Activated CD4-positive, CD25-positive, alpha-beta regulatory T cell treated with anti-CD3 and anti-CD28 coated beads, Interleukin-2, amount 50 U/mL, for 72 hours (primary cell): Measurements from ENCODE around the gene KRTAP10-5.
"Not testable (repeated sequence)": the region's sequence is repeated elsewhere in the genome, so short reads cannot be mapped to it uniquely, and the experiment has no call there.

ENCODE experiments used
- DNase-seq: peaks from one replicate; pipeline ENCODE4 v3.0.0; 2021

The KRTAP10-5 gene, protein sequence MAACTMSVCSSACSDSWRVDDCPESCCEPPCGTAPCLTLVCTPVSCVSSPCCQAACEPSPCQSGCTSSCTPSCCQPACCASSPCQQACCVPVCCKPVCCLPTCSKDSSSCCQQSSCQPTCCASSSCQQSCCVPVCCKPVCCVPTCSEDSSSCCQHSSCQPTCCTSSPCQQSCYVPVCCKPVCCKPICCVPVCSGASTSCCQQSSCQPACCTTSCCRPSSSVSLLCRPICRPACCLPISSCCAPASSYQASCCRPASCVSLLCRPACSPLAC

DNA sequence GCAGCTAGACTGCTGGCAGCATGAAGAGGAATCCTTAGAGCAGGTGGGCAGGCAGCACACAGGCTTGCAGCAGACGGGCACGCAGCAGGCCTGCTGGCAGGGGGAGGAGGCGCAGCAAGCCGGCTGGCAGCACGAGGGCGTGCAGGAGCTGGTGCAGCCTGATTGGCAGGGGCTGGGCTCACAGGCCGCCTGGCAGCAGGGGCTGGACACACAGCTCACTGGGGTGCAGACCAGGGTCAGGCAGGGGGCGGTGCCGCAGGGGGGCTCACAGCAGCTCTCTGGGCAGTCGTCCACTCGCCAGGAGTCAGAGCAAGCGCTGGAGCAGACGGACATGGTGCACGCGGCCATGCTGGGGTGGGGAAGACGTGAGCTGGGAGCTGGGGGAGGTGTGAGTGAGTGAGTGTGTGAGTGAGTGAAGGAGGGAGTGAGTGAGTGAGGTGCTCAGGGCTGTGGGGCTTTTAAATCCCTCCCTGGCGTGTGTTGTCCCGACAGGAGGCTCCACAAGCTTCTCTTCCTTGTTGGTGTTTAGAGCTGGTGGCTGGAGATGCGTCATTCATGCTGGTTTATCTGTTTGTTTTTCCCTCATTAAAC, at the start of gene KRTAP10-5:
Gene KRTAP10-5 (minus strand): TSS at position 374 of the 591 bp plus-strand sequence. CDS start 26 bp downstream, at position 348.
- not testable (repeated sequence) for DNase-seq

DNA sequence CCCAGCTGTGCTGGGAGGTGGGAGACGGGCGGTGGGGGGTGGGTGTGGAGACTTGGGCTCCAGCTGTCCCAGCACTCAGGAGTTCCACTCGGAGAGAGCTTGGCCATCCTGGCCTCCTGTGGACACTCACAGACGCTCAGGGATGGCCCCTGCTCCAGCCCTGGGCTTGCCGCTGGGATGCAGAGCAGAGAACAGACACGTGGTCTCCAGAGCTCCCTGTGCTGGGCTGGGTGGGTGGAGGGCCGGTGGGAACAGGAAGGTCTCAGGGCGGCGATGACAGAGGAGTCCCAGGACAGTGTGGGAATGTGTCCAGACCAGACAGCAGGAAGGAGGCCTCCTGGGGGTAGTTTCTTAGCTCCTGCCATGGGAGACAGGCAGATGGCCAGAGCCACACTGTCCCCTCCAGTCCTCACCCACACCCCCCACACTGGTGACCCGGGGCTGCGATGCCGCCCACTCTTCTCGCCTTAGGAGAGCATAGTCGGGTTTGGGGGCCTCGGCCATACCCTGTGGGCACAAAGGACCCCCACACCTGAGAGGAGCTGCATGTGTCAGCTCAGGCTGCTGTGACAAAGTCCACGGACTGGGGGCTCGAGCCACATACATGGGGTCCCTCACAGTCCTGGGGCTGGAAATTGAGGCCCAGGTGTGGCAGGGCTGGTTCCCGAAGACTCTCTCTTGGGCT, 48.4 kb upstream of the KRTAP10-5 start:
- DNase-seq = no peak

DNA sequence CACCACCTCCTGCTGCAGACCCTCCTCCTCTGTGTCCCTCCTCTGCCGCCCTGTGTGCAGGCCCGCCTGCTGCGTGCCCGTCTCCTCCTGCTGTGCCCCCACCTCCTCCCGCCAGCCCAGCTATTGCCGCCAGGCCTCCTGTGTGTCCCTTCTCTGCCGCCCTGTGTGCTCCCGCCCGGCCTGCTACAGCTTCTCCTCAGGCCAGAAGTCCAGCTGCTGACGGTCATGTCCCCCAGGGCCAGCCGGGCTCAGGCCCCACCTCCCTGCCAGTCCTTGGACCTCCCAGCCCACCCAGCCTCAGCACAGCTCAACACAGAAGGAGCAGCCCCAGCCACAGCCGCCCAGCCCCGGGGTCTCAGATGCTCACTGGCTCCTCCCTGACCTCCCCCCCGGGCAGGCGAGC, 47.4 kb upstream of the KRTAP10-5 start:
- not testable (repeated sequence) for DNase-seq

DNA sequence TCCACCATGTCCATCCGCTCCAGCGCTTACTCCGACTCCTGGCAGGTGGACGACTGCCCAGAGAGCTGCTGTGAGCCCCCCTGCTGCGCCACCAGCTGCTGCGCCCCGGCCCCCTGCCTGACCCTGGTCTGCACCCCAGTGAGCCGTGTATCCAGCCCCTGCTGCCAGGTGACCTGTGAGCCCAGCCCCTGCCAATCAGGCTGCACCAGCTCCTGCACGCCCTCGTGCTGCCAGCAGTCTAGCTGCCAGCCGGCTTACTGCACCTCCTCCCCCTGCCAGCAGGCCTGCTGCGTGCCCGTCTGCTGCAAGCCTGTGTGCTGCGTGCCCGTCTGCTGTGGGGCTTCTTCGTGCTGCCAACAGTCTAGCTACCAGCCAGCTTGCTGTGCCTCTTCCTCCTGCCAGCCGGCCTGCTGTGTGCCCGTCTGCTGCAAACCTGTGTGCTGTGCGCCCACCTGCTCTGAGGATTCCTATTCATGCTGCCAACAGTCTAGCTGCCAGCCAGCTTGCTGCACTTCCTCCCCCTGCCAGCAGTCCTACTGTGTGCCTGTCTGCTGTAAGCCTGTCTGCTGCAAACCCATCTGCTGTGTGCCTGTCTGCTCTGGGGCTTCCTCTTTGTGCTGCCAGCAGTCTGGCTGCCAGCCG, 46.9 kb upstream of the KRTAP10-5 start:
- DNase-seq = peak; percentile 19

DNA sequence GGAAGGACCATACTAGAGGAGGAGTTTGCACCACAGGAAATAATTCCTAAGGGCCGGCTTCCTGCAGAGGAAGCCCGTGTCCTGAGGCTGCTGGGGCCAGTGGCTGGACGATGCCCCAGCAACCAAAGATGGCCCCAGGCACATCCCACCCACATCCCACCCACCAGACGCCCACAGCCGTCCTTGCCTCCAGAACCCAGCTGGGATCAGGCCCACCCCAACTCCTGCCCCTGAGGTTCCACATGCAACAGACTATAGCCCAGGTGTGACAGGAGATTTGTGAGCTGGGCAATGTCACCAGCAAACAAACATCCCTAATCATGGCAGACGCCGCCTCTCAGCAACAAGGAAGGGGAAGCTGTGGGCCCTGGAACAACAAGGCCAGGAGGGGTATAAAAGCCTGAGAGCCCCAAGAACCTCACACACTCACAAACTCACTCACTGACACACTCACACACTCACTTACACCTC, 46.3 kb upstream of the KRTAP10-5 start, which contains the start of gene KRTAP10-9:
Gene KRTAP10-9 (plus strand): TSS at position 421 of the 471 bp plus-strand sequence. CDS start 79 bp downstream, outside the sequence.
- DNase-seq = no peak

DNA sequence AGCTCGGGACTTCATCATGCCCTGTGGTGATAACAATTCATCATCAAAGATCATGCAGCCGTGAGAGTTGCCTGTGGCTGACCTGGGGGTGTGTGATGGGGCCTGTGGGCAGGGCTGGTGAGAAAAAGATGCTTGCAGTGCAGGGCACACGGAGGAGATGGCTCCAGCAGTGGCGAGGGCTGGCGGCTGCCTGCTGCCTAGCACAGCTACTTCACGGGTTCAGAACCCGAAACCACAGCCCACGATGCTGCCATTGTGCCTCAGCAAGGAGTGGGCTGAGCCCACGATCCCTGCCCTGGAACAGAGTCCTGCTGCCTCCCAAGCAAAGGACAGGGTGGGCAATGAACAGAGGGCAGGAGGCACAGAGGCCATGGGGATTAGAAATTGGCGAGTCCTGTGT, 45.9 kb upstream of the KRTAP10-5 start:
- DNase-seq = no peak

DNA sequence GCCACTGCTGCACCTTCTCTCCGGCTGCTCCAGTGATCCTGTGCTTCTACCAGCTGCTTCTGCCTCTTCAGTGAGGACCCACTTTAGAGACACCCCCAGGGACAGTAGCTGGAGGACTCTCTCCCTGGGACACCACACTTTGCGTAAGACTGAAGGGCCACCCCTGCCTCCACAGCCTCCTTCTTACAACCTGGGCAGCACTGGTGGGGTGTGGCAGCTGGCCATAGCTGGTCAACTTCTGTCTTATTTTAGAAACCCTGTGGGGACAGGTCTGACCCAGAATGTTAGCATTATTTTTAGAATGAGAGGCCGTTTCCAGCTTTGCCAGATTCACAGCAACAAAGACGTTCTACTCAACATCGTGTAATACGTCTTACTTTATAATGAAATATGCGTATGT, 45.4 kb upstream of the KRTAP10-5 start:
- DNase-seq = no peak

DNA sequence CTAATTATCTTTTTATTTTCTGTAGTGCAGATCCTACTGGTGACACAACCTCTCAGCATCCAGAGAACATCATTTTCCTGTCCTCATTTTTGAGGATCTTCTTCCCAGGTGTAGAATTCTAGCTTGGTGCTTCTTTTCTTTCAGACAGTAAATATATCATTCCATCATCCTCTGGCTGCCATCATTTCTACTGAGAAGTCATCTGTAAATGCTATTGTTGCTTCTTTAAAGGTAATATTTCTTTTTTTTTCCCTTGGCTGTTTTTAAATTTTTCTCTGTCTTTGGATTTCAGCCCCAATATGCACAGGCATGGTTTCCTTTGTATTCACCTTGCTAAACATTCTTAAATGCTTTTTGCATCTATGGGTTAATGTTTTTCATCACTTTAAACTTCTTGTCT, 43.2 kb upstream of the KRTAP10-5 start:
- no peak for DNase-seq

DNA sequence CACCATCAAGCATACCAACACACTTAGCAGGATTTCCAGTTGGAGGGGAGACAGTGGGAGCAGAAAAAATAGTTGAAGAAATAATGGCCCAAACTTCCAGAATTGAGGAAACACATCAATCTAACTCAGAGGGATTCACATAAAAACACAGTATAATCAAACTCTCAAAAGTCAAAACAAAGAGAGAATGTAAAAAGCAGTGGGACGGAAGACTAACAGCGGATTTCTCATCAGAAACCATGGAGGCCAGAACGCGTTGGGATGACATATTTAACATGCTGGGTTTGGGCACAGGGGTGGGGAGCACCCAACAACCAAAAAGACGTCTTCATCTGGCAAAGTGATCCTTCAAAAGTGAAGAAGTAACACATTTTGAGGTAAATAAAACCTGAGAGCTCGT, 39.5 kb upstream of the KRTAP10-5 start:
- DNase-seq = no peak

DNA sequence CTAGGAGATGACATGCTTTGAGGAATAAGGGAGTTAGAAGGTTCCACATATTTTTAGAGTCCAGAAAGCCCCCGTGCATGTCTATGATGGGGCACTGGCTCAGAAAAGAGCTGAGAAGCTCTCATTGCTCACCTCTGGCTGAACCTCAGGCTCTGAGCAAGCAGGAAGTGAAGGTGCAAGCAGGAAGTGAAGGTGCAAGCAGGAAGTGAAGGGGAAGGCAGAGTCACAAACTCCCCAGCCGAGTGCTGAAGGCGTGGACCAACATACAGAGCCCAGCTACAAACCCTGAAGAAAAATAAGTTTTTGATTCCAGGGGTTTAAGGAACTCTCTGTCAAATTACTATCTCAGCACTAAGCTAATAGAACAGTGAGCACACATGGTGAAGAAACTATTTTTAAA, 38.5 kb upstream of the KRTAP10-5 start:
- peak; percentile 50 for DNase-seq

DNA sequence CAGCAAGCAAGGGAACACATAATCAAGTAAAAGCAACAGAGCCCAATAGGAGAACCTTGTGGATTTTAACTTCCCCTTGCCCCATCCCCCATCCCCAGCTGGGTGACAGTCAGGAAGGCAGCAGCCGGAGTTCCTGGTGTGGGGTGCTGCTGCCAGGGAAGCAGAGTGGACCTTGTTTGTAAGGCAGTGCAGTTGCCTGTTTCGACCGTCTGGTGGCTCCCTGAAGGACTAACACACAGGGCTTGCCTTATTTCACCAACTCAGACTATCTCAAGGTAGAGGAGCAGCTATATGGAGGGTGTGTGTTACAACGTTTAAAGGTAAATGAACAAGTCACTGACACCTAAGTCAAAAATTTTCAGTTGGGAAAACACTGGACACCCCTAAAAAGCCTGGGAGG, 38.1 kb upstream of the KRTAP10-5 start:
- DNase-seq = no peak

DNA sequence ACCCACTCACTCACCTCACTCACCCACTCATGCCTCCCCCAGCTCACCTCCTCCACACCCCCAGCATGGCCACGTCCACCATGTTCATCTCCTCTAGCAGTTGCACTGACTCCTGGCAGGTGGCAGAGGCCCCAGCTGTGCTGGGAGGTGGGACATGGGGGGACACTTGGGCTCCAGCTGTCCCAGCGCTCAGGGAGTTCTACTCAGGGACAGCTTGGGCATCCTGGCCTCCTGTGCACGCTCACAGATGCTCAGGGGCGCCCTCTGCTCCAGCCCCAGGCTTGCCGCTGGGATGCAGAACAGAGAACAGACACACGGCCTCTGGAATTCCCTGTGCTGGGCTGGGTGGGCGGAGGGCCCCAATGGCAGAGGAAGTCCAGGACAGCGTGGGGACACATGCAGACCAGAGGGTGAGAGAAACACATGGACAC, 36.7 kb upstream of the KRTAP10-5 start:
- DNase-seq = no peak

DNA sequence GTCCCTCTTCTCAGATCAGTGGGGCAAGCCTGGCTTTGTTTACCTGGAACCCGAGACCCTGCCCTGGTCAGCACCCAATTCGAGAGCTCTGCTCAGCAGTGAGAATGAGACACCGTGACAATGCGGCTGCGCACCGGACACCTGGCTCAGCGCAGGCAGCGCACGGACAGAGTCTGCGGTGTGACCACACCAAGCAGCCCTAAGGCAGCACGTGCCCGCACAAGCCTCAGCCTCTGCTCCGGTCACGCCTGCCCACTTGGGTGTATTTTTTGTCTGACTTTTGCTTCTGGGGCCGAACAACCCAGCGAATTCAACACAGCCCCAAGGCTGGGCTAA, 36.2 kb upstream of the KRTAP10-5 start:
- no peak for DNase-seq

DNA sequence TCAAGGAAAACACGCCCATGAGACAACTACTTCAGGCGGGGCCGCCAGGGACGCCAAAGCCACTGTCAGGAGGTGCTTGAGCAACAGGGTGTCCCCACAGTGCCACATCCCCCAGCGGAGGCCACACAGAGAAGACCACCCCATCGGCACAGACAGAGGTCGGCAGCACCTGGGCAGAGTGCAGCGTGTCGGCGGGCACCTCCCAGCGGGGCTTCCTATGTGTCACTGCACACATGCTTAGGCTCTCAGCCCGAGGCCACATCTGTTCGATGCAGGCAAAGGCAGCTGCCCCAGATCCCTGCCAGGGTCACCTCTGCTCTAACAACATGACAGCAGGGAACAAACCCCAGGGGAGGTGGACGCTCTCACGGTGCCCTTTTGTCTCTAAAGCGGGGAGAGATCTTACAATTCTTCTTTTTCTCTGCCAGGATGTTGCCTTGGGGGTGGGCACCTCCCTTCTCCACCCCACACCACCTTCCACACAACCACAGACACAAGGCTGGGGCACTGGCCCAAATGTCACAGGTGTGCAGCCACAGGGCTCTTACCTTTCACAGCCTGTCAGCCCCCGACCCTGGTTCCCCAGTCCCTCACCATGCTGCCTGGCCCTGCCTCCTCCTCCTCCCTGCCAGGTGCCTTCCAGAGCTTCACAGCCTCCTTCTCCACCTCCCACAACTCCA, 35.6 kb upstream of the KRTAP10-5 start:
- peak; percentile 25 for DNase-seq

DNA sequence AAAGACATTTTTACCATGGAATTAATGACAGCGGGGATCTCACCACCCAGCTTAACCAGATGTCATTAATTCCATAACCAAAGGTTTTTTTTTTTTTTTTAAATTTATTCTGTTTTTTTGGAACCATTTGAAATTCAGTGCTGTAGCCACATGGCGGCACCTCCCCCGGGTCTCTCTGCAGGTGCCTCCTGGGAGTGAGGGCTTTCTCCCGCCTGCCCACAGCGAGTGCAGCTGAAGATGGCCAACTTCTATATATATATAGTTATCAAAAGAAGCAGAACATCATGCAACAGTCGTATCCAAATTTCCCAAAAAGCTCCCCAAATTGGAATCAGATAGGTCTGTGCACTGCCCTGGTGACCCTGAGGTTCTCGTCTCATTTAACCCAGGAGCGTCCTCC, 35.1 kb upstream of the KRTAP10-5 start:
- DNase-seq = no peak

DNA sequence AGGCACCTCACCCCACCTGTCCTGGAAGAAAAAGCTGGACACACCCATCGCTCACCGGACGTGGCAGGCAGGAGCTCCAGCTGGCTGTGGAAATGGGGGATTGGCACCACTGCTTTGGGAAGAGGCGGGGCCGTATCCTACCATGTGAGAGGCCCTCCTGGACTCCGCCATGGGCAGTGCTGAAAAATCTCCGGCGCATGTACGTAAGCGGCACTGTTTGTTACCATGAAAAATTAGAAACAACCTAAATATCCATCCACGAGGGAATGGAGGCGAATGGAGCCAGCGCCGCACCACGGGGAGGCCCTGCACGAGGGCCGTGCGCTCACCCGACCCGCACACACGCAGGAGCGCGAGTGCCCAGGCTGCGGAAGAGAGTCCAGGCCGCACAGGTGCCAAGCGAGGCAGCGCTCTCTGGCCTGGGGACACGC, 34.6 kb upstream of the KRTAP10-5 start:
- no peak for DNase-seq

DNA sequence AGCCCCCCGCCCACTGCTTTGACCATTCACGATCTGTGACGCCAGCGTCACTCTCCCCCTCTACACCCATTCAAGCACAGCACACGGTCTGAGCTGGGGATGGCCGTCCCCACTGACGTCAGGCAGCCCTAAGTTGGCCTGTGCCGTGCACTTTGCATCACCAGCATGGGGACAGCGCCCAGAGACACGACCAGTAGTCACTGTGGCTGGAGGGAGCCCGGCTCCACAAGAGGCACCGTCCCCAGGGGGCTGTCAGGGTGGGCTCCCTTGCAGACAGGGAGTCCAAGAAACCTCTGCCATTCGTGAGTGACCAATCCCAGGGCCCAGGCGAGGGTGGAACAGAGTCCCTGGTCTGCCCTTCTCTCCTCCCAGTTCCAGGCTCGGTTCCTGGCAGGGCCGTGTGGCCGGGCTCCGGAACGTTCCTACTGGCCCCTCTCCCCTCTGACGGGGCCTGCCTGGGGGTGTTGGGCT, 33.8 kb upstream of the KRTAP10-5 start:
- DNase-seq = peak; percentile 23

DNA sequence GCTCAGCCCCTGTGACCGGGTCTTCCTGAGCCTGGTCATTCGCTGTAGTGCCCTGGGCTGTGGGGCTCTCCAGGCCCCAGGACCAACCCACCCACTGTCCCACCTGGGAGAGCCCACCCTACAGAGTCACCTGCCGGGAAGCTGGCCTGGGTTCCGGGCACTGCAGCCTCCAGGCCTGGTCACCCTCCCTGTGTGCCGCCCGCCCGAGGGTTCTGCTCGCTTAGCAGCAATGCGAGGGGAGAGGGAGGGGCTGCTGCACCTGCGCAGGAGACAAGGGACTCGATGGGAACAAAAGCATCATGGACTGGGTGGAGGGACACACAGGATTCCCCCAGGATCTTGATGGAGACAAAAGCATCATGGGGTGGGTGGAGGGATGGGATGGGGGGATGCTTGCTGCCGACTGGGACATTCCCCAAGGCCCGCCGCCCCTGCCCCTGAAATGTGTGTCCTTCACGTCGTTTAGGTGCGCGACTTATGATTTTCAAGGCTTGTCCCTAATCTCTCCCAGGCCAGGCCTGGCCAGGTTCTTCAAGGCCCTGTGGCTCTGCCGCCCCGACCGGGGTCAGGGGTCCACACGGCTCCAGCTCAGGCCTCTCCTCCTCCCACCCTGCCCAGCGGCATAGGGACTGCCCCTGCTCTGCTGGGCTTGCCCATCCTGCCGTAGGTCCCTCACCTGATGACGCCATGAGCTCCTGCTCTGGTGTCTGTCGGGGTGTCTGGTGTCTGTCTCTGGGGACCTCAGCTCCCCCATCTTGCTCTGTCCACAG, 33.2 kb upstream of the KRTAP10-5 start:
- peak; percentile 17 for DNase-seq

DNA sequence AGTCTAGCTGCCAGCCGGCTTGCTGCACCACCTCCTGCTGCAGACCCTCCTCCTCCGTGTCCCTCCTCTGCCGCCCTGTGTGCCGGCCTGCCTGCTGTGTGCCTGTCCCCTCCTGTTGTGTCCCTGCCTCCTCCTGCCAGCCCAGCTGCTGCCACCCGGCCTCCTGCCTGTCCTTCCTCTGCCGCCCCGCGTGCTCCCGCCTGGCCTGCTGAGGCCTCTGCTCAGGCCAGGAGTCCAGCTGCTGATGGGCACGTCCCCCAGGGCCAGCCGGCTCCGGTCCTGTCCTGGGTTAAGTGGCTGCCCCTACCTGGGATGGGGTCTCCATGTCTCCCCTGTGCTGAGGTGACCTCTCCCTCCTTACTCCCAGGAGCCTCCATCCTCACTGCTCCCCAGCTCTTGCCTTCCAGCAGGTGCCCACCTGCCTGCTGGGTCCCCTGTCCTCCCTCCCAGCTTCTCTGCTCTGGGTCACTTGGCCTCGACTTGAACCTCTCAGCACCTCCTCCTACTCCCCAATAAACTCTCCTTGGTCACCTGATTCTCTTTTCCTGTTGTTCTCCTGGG, 32.3 kb upstream of the KRTAP10-5 start:
- DNase-seq = peak; percentile 21

DNA sequence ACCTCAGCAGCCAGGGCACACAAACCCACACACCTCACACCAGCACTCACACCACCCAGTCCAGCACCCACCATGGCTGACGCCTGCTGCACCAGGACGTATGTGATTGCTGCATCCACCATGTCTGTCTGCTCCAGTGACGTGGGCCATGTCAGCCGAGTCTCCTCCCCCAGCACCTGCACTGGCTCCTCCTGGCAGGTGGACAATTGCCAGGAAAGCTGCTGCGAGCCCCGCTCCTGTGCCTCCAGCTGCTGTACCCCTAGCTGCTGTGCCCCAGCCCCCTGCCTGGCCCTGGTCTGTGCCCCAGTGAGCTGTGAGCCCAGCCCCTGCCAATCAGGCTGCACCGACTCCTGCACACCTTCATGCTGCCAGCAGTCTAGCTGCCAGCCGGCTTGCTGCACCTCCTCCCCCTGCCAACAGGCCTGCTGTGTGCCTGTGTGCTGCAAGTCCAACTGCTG, 31.7 kb upstream of the KRTAP10-5 start, which contains the start of gene KRTAP10-8:
Gene KRTAP10-8 (plus strand): TSS at position 51 of the 458 bp plus-strand sequence. CDS start 22 bp downstream, at position 73.
- DNase-seq = no peak

DNA sequence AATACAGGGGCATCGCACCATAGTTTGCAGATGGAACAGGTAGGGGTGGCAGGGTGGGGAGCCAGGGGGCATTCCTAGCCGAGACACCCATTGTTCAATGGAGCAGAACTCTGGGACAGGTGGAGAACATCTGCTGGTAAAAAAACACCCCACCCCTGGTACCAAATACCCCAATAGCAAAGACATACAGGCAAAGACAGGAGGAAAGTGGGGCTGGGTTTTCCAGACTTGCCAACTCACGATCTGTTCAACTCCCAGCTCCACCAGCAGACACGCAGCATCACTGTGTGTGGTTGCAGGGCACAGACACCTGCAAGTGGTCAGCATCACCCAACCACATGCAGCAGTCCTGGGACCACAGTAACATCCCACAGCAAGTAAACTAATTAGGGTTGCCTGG, 31.1 kb upstream of the KRTAP10-5 start:
- no peak for DNase-seq
